Lower leg skin (tissue), 4 donors: ENCODE results near the gene AGBL1. TPM values are rescaled to one million over a fixed set of nuclear protein-coding genes. Genes with fewer than 3 reads are reported as not detected.

ENCODE experiments used
- DNase-seq, 2 donors: peaks; one replicate each; pipeline ENCODE4 v3.0.0-alpha.2; 2019; ENCODE audit warnings: low spot score in 2 of 2
- H3K4me3 ChIP-seq: fragments of 200-600 bp; sonication (generic); 2 replicates; pipeline ENCODE4 v1.5.1; 2017; ENCODE audit warnings: mild to moderate bottlenecking, low read depth; ENCODE audit not compliant: poor library complexity, severe bottlenecking
- CTCF ChIP-seq, 3 donors: fragments of 450-650 bp; IDR thresholded peaks; one replicate each; pipeline ENCODE4 v1.5.1; 2016; ENCODE audit warnings: antibody characterized with exemption in 3 of 3, mild to moderate bottlenecking in 3 of 3, moderate library complexity in 2 of 3
- POLR2A ChIP-seq, 2 donors: fragments of 450-650 bp; IDR thresholded peaks; one replicate each; pipeline ENCODE4 v1.6.1; 2016 to 2017; ENCODE audit warnings: antibody characterized with exemption in 2 of 2, mild to moderate bottlenecking in 1 of 2, moderate library complexity in 1 of 2
- WGBS, 2 donors: methylation state at CpG; one replicate each; pipeline ENCODE4 v1.1.5; 2018; 5-methylcytosine and 5-hydroxymethylcytosine counted together
- intact Hi-C: fragments of 100-400 bp; cut with DNase I; formaldehyde crosslinking; loops from one replicate; pipeline ENCODE4 v1.15.0; 2023; ENCODE audit warnings: low total_unique reads
- total RNA-seq, 4 donors: library from RNA; depleted of rRNA; stranded (reverse); fragments of >200 nt; gene quantifications; one replicate each; pipeline ENCODE4 v1.1.0, GENCODE V29; 2016

Gene AGBL1
- total RNA-seq, 4 donors from 2014 or later, result 0.13 to 0.91 TPM; not detected in 2

- intact Hi-C loops, result no loop called here
- WGBS, 2 donors, result 42 to 60% methylated on average over 6 of the region's 6 CpGs
- no peak for TF ChIP-seq POLR2A (IDR thresholded peaks at IDR 0.05)
- TF ChIP-seq CTCF (IDR thresholded peaks at IDR 0.05), result no peak
- no peak overlapping the region for H3K4me3 ChIP-seq
- DNase-seq, result no peak
Observed at GRCh38 chr15:86041399-86041798, 38.3 kb upstream of the AGBL1 start.

- TF ChIP-seq CTCF (IDR thresholded peaks at IDR 0.05) (no peak), POLR2A (IDR thresholded peaks at IDR 0.05) (no peak)
- intact Hi-C loops, result no loop called here
- no peak overlapping the region for H3K4me3 ChIP-seq
- no peak for DNase-seq
- 85 to 90% methylated on average over 1 of the region's 1 CpG for WGBS, 2 donors
Observed at GRCh38 chr15:86042226-86042625, 37.4 kb upstream of the AGBL1 start.

GRCh38 chr15:86044981-86045380 is 34.7 kb upstream of the AGBL1 start:
- 14 to 35% methylated on average over 1 of the region's 1 CpG for WGBS, 2 donors
- DNase-seq, result no peak
- intact Hi-C loops, result no loop called here
- TF ChIP-seq CTCF (IDR thresholded peaks at IDR 0.05), result no peak
- TF ChIP-seq POLR2A (IDR thresholded peaks at IDR 0.05), result no peak
- no peak overlapping the region for H3K4me3 ChIP-seq

- no peak overlapping the region for H3K4me3 ChIP-seq
- TF ChIP-seq CTCF (IDR thresholded peaks at IDR 0.05) (no peak), POLR2A (IDR thresholded peaks at IDR 0.05) (no peak)
- 87% methylated on average over 6 of the region's 6 CpGs for WGBS, 2 donors
- DNase-seq, result no peak
- intact Hi-C loops, result no loop called here
Observed at GRCh38 chr15:86054338-86054737, 25.3 kb upstream of the AGBL1 start.

GRCh38 chr15:86055688-86056087 is 24.0 kb upstream of the AGBL1 start:
- 69 to 76% methylated on average over 4 of the region's 4 CpGs for WGBS, 2 donors
- no peak for DNase-seq
- intact Hi-C loops, result no loop called here
- TF ChIP-seq CTCF (IDR thresholded peaks at IDR 0.05) (no peak), POLR2A (IDR thresholded peaks at IDR 0.05) (no peak)
- no peak overlapping the region for H3K4me3 ChIP-seq

- no peak for TF ChIP-seq POLR2A (IDR thresholded peaks at IDR 0.05)
- no peak for TF ChIP-seq CTCF (IDR thresholded peaks at IDR 0.05)
- no peak for DNase-seq
- WGBS, 2 donors, result 66% methylated on average over 4 of the region's 4 CpGs
- intact Hi-C loops, result no loop called here
- H3K4me3 ChIP-seq, result no peak overlapping the region
Observed at GRCh38 chr15:86059851-86060250, 19.8 kb upstream of the AGBL1 start.
